GM15510 (cell line): Measurements from ENCODE around the gene TSHZ2.

Experiments used
- POLR2A ChIP-seq: IDR thresholded peaks from 3 replicates; pipeline ENCODE4 v1.6.1; 2011; ENCODE audit warnings: borderline replicate concordance; ENCODE audit not compliant: insufficient read length; ENCODE audit errors: extremely low read depth

Gene TSHZ2

DNA sequence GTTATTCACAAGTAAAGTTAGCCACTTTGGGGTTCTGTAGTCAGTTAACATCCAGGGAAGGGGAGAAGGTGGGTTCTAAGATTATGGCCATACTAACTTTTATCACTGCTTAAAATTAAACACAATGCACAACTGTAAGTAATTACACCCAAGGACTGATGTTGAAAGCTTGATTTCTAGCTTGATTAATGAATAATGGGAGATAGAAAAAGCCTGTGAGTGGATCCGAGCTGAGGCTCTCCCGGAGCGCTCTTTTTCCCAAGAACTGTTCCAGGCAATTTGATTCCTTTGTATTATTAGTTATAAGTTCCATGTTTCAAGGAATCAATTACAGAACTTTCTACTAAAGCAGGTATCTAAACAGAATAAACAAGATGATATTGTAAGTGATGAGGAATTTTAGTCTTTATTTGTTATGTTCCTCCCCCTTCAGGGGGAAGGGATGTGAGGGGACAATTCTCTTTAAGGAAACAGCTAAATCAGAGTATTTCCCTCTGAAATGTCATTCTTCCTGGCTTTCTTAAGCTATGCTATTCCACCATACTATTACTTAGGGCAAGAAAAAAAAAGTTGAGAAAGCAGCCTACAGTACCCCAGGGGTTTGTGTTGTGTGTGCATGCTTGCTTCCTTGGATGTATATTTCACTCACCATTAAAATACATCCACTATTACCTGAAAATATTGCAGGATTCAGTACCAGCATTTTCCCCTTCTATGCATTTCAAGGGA lies 3.8 kb downstream of the TSHZ2 start:
- TF ChIP-seq POLR2A = no peak

DNA sequence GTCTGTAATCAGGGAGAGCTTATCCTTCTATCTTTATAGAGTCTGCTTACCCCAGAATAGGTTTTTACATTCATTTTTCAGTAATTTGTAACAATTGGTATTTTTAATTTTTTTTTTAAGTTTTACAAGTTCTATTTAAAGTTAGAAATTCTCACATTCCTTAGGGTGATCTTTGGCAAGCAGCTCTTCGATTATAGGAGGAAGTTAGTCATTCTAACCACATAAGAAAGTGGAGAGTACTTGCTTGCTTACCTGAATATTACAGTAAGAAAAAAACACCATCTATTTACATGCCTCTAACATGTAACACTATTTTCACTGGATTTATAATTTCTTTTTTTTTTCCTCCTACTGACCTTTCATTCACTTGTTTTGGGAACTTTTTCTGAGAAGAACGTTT lies 6.7 kb downstream of the TSHZ2 start:
- TF ChIP-seq POLR2A = no peak

- no peak for TF ChIP-seq POLR2A
These were observed 8.9 kb downstream of the TSHZ2 start for GRCh38 chr20:52981051-52981450.

- TF ChIP-seq POLR2A = no peak
These were observed 11.7 kb downstream of the TSHZ2 start for GRCh38 chr20:52983726-52984450.

DNA sequence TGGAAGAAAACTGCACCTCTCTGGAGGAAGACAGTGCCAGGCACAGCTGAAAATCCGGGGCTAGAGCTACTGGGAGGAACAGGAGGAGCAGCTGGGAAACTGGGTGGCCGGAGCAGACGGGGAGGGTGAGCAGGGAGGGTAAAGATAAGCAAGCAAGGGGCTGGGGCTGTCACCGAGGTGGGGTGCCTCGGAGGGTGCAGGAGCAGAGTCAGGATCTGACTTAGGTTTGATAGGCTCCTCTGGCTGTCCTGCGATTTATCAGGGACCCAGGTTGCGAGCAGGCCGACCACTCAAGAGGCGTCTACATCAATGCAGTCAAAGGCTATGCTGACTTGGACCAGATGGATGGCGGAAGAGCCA lies 12.3 kb downstream of the TSHZ2 start:
- TF ChIP-seq POLR2A = no peak

DNA sequence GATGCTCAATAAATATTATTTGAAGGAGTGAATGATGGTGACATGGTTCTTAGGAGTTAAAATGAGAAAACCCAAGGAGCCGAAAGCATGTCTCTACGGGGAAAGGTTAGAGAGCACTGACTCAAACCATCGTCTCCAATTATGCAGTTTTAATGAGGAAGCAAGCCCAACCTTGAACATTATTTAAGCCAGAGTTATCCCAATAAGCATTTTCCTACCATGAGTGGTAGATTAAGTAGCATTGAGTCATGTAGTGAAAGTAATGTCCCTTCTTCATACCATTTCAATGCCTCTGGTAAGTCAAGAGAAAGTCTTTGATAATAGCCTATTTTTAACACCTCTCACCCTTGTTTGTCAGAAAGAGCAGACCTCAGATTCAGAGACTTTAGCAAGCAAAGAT lies 13.5 kb downstream of the TSHZ2 start:
- no peak for TF ChIP-seq POLR2A

DNA sequence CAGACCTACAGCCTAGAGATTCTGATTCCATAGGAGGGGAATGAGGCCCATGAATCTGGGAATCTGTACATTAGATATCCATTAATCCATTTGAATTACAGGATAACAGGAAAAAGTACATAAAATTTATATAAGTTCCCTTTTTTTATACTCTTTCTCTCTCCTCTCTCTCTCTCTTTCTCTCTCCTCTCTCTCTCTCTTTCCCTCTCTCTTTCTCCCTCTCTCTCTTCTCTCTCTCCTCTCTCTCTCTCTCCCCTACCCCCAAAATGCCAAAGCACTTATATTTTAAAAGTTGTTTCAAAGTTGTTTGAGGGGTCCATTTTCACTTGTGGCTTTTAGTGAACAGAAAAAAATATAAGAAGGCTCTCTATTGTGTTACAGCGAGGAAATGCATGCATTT lies 15.1 kb downstream of the TSHZ2 start:
- no peak for TF ChIP-seq POLR2A

DNA sequence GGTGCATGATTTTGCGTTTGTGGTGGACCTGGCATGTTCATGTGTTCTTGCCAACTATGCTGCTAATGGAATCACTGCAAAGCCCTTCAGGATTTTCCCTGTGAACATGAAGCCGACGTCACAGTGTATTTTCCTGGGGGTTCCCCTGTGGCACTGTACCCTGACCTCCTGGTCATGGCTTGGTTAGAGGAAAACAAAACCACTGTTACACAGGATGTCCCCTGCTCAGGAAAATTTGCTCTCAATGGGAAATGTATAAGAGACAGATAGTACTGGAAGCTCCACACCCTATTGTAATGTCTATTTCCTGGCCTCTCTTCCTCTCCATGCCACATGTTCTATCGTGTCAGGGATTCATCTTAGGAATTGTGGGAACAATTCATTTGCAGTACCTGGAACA lies 19.7 kb downstream of the TSHZ2 start:
- no peak for TF ChIP-seq POLR2A

- no peak for TF ChIP-seq POLR2A
These were observed 20.5 kb downstream of the TSHZ2 start for GRCh38 chr20:52992632-52993031.

- no peak for TF ChIP-seq POLR2A
These were observed 20.9 kb downstream of the TSHZ2 start for GRCh38 chr20:52993076-52993475.

DNA sequence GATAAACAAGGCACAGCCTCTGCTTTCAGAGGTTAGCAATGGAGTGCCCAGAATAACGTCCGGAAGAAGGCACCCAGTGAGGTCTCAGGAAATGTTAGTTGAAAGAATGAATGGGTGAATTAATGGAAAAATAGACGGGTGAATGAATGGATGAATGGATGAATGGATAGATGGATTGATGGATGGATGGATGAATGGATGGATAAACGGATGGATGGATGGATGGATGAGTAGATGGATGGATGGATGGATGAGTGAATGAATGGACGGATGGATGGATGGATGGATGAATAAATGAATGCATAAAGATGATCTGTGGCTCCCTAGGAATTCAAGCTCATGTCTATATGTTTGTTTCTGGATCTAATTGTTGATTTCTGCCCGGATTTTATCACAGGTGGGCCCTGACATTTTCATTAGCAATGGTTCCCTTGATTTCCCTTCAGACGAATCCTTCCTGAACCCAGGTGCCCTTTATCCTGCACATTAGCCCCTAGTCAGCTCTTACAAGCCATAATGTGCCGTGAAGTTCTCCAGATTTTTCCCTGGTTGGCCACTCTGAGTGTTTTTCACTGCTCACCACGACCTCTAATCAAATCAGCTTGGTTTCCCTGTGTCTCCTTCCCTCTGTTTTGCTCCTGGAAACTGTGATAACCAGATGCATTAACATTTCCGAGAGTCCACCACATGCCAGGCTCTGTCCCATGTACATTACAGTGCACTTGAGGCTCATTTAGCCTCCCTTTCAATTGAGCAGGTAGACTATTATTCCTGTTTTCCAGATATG lies 22.2 kb downstream of the TSHZ2 start:
- no peak for TF ChIP-seq POLR2A

DNA sequence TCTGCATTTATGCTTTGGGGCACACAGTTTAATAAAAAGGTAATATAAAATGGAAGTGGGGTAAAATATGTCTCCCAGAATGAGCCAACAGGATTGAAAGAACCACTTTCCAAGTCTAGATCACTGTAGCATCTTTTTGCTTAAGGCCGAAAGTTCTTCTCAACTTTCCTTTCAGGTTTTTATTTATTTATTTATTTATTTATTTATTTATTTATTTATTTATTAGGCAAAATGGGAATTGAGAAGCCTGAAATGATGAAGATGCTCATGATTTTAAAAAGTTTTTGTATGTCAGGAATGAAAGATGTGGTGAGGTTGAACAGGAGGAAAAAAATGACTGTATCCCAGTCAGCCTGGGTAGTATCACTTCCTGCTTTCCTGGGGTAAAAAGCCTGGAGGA lies 24.0 kb downstream of the TSHZ2 start:
- no peak for TF ChIP-seq POLR2A

DNA sequence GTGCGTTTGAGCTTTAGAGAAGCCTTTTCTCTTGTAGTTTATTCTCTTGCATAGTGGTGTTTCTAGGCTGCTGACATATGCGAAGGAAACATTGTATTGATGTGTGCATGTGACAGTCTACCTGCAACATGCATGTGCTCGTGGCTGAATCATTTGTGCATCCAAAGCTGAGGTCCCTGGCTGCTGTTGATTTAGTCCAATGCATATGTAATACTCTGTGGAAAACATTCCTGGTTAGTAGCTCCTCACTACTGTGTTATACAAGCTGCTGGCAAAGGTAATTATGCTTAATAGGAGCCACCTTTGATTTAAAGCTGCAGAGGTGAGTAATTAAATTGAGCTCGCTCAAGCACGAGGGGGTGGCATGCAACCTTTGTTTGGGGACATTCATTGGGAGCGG lies 24.5 kb downstream of the TSHZ2 start:
- TF ChIP-seq POLR2A = no peak

DNA sequence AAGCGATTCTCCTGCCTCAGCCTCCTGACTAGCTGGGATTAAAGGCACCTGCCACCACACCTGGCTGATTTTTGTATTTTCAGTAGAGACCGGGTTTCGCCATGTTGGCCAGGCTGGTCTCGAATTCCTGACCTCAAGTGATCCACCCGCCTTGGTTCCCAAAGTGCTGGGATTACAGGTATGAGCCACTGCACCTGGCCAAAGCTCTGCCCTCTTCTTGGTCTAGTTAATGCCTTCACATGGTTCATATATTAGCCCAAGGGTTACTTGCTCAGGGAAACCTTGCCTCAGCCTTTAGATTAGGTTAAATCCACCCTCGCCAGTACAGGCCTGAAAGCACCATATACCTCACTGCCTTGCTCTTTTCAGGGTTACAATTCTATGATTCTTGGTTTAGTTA lies 26.1 kb downstream of the TSHZ2 start:
- TF ChIP-seq POLR2A = no peak

- no peak for TF ChIP-seq POLR2A
These were observed 26.9 kb downstream of the TSHZ2 start for GRCh38 chr20:52999040-52999439.
